Choroid plexus epithelial cell (primary cell): ENCODE data around the gene PLA2G2C.

Source experiments
- DNase-seq: peaks from one replicate; pipeline ENCODE4 v3.0.0-alpha.2; 2010; ENCODE audit warnings: low read depth
- H3K4me3 ChIP-seq: 2 replicates; pipeline ENCODE4 v1.5.1; 2011; ENCODE audit warnings: low read depth, mild to moderate bottlenecking, control low read depth, low read length, moderate library complexity
- CTCF ChIP-seq: conservative IDR thresholded peaks from 2 replicates; pipeline ENCODE4 v1.5.1; 2011; ENCODE audit warnings: low read depth, mild to moderate bottlenecking, control low read depth, inconsistent platforms, low read length, moderate library complexity

The PLA2G2C gene

GRCh38 chr1:20149601-20150325 is 36.6 kb downstream of the PLA2G2C start:
- H3K4me3 ChIP-seq: no peak overlapping the region
- no peak for TF ChIP-seq CTCF
- no peak for DNase-seq

- DNase-seq: no peak
- TF ChIP-seq CTCF: no peak
- no peak overlapping the region for H3K4me3 ChIP-seq
Observed at GRCh38 chr1:20148571-20149500, 37.5 kb downstream of the PLA2G2C start.

- H3K4me3 ChIP-seq: no peak overlapping the region
- no peak for TF ChIP-seq CTCF
- DNase-seq: no peak
Observed at GRCh38 chr1:20147846-20148570, 38.3 kb downstream of the PLA2G2C start.

- no peak overlapping the region for H3K4me3 ChIP-seq
- no peak for DNase-seq
- TF ChIP-seq CTCF: no peak
Observed at GRCh38 chr1:20143734-20144565, 42.4 kb downstream of the PLA2G2C start.

GRCh38 chr1:20143318-20143717 is 43.0 kb downstream of the PLA2G2C start:
- TF ChIP-seq CTCF: no peak
- no peak for DNase-seq
- no peak overlapping the region for H3K4me3 ChIP-seq

- no peak for DNase-seq
- TF ChIP-seq CTCF: no peak
- H3K4me3 ChIP-seq: no peak overlapping the region
Observed at GRCh38 chr1:20142001-20142710, 44.2 kb downstream of the PLA2G2C start.
